GM12873 (cell line): Measurements from ENCODE around the gene OS9.
A peak's percentile ranks its signal among the peaks of the same experiment; 100 is the strongest.

Source experiments
- CTCF ChIP-seq: IDR thresholded peaks from 2 replicates; pipeline ENCODE4 v1.5.1; 2012; ENCODE audit warnings: low read depth, mild to moderate bottlenecking, moderate library complexity, low read length, control low read depth; ENCODE audit not compliant: insufficient read depth; ENCODE audit errors: missing control alignments

The OS9 gene

GRCh38 chr12:57741413-57741789, 47.5 kb downstream of the OS9 start:
- no peak for TF ChIP-seq CTCF

- peak; percentile 75 for TF ChIP-seq CTCF
Measured at GRCh38 chr12:57741844-57742738, 48.2 kb downstream of the OS9 start.

DNA sequence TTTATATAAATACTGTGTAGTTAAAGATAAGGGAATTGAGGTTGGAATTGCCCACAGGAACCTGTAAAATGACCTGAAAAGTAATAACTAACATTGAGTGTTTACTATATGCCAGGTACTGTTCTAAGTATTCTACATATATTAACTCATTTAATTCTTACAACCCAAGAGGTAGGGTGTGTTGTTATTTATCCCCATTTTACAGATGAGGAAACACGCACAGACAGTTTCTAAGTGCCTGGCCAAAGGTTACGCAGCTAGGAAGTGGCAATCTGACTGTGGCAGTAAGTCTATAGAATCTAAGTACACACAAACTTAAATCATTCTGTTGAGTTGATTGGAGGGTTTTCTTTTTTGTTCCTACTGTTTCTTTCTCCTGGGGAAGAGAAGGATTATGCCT, 49.8 kb downstream of the OS9 start:
- no peak for TF ChIP-seq CTCF

DNA sequence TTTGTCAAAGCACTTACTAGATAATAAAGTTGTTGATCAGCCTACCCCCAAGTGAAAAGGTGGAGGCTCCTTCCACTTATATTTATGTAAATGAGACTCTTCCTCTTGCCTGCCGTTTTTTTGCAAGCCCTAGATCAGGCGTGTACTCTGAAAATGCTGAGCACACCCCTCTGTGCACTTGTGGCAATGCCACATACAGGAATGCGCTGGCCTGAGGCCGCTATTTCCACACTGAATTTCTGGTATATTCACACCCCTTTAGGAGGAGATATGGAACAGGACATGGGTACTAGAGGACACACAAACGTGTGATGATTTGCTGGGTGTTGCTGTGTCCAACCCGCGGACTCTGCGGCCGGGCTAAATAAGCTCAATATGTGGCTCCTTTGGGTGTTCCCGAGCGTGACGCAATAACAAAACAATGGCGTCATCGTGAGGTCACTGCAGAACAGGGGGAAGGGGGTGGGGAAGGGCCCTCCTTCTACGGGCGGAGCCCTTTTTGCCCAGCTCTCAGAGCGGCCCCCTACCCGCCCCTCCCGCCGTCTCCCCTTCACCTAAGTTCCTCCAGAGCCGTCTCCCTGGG, 50.4 kb downstream of the OS9 start:
- no peak for TF ChIP-seq CTCF

DNA sequence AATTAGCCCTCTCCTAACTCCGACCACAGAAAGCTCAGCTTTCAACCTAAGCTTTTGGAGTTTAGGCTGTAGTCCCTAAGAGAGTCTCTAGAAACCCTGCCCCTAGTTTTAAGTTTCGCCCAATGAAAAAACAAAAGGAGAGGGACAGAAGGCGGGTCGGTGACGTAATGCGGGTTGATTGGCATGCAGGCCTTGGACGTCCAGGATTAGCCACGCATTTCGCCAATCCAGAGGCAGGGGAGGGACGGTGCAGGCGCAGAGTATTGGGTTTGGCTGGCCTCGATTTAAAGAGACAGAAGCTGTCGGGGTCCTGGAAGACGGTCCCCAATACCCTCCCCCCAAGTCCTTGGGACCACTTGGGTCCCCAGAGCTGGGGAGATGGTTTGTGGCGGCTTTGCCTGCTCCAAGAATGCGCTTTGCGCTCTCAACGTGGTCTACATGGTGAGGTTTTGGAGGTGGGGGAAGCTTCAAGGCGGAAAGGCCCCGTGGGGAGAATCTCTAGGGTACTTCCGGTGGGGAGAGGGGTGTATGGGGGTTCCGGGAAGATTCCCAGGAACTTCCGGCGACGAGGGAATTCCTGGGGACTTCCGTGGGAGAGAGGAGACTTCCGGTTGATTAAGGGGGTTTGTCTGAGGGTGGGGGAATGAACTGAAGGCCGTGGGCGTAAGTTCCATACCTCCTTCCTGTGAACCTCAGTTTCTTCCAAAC, 51.0 kb downstream of the OS9 start, which contains the start of gene TSPAN31:
Gene TSPAN31, plus strand, starts transcription at position 263 of the 708 bp plus-strand sequence. Its CDS starts 116 bp downstream, at position 379.
- no peak for TF ChIP-seq CTCF

GRCh38 chr12:57745485-57745881, 51.6 kb downstream of the OS9 start:
- TF ChIP-seq CTCF = no peak

GRCh38 chr12:57746025-57746424, 52.1 kb downstream of the OS9 start:
- TF ChIP-seq CTCF = no peak
